Mammary epithelial cell (primary cell): ENCODE data around the gene LRP2.

Experiments
- EZH2 ChIP-seq: IDR thresholded peaks from 2 replicates; pipeline ENCODE4 v1.6.1; 2012; ENCODE audit warnings: low read length, inconsistent platforms, borderline replicate concordance
- TF ChIP-seq, protein P1 (sequence below), 2 donors: IDR thresholded peaks in 1 of 2; conservative IDR thresholded peaks in 1 of 2; 2 replicates each; pipeline ENCODE4 v1.5.1; 2011 to 2012; ENCODE audit warnings: inconsistent platforms in 2 of 2, low read length in 2 of 2, mild to moderate bottlenecking in 2 of 2, control low read depth in 1 of 2, low read depth in 1 of 2; ENCODE audit not compliant: insufficient read depth in 1 of 2; ENCODE audit errors: extremely low read depth in 1 of 2

DNA sequence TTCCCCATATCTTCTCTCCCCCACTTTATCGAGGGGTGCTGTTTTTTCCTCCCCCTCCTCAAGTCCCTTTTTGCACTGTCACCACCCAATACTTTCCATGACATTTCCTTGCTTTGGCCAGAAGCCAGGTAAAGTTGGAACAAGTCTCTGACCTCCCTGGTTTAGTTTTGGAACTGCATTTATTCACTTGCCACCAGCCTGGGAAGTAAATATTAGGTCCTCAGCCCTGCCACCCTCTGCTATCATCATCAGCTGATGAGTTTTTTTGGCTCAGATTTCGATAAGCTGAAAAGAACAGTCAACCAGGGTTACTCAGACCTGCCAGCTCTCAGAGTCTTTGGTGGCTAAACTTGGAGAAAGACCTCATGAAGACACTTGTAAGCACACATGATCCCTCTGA, 246.0 kb downstream of the LRP2 start:
- TF ChIP-seq, protein P1, sequence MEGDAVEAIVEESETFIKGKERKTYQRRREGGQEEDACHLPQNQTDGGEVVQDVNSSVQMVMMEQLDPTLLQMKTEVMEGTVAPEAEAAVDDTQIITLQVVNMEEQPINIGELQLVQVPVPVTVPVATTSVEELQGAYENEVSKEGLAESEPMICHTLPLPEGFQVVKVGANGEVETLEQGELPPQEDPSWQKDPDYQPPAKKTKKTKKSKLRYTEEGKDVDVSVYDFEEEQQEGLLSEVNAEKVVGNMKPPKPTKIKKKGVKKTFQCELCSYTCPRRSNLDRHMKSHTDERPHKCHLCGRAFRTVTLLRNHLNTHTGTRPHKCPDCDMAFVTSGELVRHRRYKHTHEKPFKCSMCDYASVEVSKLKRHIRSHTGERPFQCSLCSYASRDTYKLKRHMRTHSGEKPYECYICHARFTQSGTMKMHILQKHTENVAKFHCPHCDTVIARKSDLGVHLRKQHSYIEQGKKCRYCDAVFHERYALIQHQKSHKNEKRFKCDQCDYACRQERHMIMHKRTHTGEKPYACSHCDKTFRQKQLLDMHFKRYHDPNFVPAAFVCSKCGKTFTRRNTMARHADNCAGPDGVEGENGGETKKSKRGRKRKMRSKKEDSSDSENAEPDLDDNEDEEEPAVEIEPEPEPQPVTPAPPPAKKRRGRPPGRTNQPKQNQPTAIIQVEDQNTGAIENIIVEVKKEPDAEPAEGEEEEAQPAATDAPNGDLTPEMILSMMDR (conservative IDR thresholded peaks at IDR 0.05 in 1 of 2, IDR thresholded peaks at IDR 0.05 in 1 of 2; ENCODE audit: extremely low read depth in 1 of 2, insufficient read depth in 1 of 2, low read depth in 1 of 2, low read length in 2 of 2) = no peak
- no peak for TF ChIP-seq EZH2
